Mammary epithelial cell (primary cell): Measurements from ENCODE around the gene TMED9.

Experiments used
- CTCF ChIP-seq, 2 donors: IDR thresholded peaks in 1 of 2; conservative IDR thresholded peaks in 1 of 2; 2 replicates each; pipeline ENCODE4 v1.5.1; 2011 to 2012; ENCODE audit warnings: inconsistent platforms in 2 of 2, low read length in 2 of 2, mild to moderate bottlenecking in 2 of 2, control low read depth in 1 of 2, low read depth in 1 of 2; ENCODE audit not compliant: insufficient read depth in 1 of 2; ENCODE audit errors: extremely low read depth in 1 of 2
- EZH2 ChIP-seq: IDR thresholded peaks from 2 replicates; pipeline ENCODE4 v1.6.1; 2012; ENCODE audit warnings: low read length, inconsistent platforms, borderline replicate concordance

- TF ChIP-seq CTCF (conservative IDR thresholded peaks at IDR 0.05 in 1 of 2, IDR thresholded peaks at IDR 0.05 in 1 of 2; ENCODE audit: extremely low read depth in 1 of 2, insufficient read depth in 1 of 2, low read depth in 1 of 2, low read length in 2 of 2) (no peak), EZH2 (no peak)
Measured at GRCh38 chr5:177569894-177570293, 22.1 kb upstream of the TMED9 start.
